ENCODE measurements around the gene KBTBD13.
"Not testable (repeated sequence)": the region's sequence is repeated elsewhere in the genome, so short reads cannot be mapped to it uniquely, and the experiment has no call there.

DNA sequence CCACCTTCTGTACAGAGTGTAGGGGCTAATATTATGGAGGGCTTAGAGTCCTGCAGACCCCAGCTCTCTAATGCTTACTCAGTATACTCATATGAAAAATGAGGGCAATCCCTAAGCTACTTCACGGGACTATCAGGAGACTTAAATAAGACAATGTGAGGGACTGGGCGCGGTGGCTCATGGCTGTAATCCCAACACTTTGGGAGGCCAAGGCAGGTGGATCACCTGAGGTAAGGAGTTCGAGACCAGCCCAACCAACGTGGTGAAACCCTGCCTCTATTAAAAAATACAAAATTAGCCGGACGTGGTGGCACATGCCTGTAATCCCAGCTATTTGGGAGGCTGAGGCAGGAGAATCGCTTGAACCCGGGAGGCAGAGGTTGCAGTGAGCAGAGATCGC, 23.3 kb downstream of the KBTBD13 start:
- TF ChIP-seq, protein P1, sequence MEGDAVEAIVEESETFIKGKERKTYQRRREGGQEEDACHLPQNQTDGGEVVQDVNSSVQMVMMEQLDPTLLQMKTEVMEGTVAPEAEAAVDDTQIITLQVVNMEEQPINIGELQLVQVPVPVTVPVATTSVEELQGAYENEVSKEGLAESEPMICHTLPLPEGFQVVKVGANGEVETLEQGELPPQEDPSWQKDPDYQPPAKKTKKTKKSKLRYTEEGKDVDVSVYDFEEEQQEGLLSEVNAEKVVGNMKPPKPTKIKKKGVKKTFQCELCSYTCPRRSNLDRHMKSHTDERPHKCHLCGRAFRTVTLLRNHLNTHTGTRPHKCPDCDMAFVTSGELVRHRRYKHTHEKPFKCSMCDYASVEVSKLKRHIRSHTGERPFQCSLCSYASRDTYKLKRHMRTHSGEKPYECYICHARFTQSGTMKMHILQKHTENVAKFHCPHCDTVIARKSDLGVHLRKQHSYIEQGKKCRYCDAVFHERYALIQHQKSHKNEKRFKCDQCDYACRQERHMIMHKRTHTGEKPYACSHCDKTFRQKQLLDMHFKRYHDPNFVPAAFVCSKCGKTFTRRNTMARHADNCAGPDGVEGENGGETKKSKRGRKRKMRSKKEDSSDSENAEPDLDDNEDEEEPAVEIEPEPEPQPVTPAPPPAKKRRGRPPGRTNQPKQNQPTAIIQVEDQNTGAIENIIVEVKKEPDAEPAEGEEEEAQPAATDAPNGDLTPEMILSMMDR (optimal IDR thresholded peaks at IDR 0.05 in 1 of 3, IDR thresholded peaks at IDR 0.05 in 1 of 3, conservative IDR thresholded peaks at IDR 0.05 in 1 of 3; ENCODE audit: extremely low read depth in 1 of 3, insufficient read depth in 2 of 3, low read length in 3 of 3) = not testable (repeated sequence)
- TF ChIP-seq EZH2 (IDR thresholded peaks at IDR 0.05; ENCODE audit: low read length) = not testable (repeated sequence)

Measured in keratinocyte (primary cell).